Stimulated activated naive CD4-positive, alpha-beta T cell treated with Interleukin-2 at 50 U/mL for 16 hours (primary cell): ENCODE measurements around the gene LY6G6F.

Source experiments
- DNase-seq: peaks from one replicate; lab custom pipeline; 2025; lab: John Stamatoyannopoulos, UW

LY6G6F gene

DNA sequence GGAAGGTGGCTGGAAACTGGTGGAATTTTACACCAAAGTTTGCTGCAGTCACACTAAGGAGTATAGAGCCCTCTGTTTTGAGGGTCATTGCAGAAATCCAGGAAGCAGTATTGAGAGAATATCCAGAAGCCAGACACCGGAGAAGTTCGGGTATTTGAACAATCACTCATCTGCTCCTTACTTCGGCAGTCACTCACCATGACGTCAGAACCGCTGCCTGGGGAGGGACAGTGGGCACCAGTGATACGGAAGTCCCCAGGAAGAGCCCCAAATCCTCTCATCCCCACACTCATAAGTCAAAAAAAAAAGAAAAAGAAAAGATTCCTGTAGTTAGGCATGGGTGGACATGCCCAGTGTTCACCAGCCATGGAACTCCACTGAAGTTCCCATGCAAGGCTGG, 29.8 kb upstream of the LY6G6F start:
- DNase-seq: no peak

DNA sequence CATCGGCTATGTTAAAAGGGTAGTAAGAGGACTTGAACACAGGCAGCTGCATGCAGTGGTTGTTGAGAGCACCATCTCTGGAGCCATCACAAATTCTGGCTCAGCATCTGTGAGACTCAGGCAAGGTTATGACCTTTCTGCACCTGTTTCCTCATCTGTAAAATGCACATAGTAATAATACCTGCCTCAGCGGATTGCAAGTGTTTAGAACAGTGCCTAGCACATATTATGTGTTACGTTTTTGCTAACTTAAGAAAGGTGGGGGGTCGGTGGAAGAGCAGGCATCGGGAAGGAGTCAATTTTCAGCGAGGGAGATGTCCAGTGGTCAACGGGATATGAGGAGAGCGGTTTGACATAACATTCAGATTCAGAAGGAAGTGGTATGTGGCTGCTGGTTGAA, 28.7 kb upstream of the LY6G6F start:
- DNase-seq: no peak

DNA sequence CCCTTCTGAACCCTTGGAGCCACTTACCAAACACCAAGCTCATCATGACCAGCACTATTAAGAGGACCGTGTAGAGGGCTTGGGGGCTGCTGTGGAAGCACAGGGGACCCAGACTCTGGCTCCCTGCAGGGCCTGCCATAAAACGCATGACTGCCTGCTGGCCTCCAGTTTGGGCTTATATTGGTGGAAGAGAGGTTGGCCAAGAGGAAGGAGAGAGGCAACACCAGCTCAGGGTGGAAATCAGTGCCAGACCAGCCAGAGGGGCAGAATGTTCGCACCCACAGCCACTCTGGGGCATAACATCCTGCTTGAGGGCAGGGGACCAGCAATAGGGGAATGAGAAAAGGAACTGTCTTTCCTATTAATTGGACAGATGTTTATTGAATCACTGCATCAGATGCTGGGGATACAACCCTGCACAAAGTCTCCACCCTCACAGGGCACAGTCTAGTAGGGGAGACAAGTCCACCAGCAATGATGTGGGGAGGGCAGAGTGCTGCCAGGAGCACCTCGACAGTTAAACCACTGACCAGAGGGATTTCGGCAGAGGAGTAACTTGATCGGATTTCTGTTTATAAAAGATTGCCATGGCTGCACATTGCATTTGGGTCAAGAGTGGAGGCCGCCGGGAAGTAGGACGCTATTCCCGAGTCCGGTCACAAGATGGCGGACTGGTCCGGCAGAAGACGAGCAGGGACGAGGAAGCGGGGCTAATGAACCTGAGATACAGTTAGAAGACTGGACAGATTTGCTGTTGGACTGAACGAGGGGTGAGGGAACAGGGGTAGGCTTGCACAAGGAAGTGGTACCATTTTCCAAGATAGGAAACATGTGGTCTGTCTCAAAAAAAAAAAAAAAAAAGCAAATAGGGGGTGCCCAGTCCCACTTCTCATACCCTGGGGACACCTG, 26.2 kb upstream of the LY6G6F start, which contains the start of gene LY6G5C:
Gene LY6G5C, minus strand, starts transcription at position 842 of the 909 bp plus-strand sequence. Its CDS starts 694 bp downstream, at position 148.
- DNase-seq: peak; percentile 64

DNA sequence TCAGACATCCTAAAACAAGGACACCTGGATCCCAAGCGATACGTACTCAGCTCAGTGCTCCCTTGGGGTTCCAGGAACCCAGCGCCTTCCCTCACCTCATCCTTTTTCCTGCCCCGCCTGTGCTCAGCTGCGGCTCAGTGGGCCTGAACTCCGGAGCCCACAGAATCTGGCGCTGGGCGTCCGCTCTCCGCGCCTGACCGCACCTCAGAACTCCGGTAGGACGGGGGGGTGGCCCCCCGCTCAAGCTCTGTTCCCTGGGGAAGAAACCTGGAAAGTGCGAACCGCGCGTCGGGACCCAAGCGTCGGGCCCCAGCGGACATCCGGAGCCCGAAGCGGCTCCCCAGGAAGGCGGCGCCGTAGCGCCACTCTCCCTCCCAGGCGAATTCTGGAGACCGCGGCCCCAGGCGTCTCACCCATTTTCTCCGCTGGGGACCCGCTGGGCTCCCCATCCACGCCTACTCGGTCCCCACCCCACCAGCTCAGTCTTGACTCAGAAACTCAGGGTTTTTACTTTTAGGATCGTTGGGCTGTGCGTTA, 25.5 kb upstream of the LY6G6F start:
- peak; percentile 30 for DNase-seq

DNA sequence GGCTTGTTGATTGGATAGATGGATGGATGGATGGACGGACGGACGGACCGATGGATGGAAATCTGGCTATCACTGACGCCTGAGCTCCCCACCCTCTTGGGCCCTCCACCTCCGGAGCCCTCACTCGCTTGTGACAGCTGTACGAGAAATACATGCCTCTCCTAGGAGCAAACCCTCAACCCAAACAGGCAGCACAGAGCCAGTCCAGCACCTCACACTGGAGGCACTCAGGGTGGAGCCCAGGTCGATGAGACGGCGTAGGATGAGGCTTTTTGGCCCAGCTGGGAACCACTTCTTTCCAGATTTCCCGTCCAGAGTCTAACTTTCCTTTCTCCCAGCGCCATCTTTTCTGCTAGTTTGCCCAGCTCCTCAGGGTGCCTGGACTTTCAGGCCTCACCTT, 23.1 kb upstream of the LY6G6F start:
- no peak for DNase-seq

DNA sequence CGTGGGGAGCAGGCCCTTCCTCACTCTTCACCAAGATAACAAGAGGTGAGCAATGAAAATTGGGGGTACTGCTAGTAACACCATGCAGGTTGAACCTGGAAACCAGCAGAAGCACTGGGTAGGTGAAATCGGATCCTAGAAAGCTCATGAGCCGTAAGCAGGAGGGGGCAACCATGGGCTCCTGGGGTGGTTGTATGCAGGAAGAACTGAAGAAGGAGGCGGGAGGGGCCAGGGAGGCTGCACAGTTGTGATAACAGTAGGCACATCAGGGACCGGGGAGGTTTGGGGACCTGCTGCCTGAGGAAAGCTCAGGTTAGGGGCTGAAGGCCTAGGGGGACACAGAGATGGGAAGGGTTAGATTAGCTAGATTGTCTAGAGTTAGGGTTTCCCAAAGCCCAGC, 20.2 kb upstream of the LY6G6F start:
- no peak for DNase-seq

DNA sequence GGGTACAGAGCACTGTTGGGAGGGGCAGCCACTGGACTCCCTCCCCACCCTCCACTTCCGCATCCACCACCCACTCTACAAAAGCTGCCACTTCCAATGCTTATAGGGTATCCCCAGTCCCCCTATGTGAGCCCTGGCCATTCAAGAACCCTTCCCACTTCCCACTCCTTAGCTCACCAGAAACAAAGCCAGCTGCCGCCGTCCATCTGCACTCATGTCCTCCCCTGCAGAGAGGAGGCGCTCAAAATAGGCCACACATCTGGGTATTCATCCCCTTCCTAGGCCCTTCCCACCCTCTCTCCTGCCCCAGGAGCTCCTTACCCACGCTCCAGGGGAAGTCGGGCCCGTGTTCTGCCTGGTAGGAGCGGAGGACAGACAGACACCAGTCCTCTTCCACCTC, 19.3 kb upstream of the LY6G6F start:
- no peak for DNase-seq

DNA sequence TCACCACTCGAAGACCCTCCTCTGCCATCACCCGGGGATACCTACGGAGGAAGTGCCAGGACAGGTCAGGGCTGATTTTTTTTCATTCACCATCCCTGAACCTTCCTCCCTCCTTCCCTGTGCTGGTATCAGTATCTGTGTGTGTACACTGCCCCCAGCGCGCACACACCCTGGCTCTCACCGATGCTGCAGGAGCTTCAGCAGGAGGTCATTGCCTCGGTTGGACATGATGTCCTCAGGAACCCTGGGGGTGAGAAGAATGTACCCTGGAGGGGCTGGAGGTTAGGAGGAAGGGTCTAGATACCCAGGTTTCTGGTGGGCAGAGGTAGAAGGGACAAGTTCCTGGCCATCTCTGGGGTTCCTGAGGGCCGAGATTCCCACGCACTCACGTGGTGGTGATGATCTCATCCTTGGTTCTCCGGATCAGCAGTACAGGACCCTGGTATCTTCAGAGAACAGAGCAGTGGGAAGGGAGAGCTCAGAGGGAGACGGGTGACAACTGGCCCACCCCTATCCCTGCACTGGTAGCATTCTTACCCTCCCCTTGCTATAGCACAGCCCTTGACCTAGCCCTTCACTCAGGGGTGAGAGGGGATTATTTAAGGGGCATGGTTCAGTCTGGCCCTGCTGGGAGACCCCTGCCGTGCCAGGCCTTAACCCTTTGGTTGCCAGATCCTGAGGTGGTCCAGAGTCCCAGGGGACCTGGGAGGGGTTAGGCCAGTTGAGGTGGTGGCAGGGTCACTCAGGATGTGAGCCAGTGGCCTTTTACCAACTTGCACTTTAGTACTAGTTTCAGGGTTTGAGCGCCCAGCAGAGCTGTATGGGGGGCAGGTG, 18.6 kb upstream of the LY6G6F start:
- DNase-seq: no peak

DNA sequence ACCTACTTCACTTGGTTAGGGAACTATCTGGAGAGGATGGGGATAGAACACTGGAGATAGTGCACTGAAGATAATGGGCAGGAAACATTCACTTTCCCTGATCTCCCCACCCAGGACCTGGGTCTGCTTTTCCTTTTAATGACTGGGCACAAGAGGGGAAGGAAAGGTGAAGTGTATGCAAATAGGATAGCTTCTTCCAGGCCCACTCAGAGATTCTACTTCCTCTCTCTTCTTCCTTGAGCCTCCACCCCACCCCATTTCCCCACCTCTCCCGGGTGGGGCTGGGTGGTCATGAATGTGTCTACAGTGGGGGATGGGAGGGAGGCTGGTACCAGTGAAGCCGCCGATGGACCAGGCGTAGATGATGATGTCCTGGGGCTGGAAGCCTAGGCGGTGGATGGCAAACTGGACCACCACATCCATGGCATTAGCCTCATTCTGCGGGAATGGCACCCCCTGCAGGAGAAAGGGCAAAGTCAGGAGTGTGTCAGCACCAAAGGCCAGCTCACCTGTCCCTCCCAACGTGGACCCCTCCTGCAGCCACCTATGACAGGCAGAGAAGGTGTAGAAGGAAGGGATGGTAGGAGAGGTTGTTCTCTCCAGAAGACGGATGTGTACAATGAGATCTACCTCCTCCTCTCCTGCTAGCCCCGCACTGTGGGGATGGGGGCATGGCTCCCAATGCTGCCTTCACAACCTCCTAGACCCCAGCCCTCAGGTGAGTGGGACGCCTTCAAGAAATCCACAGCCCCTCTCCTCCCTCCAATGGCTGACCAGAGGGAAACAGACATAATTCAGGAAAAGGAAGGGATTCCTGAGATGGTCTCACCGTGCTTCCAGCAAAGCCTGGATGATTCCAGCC, 17.2 kb upstream of the LY6G6F start:
- no peak for DNase-seq

DNA sequence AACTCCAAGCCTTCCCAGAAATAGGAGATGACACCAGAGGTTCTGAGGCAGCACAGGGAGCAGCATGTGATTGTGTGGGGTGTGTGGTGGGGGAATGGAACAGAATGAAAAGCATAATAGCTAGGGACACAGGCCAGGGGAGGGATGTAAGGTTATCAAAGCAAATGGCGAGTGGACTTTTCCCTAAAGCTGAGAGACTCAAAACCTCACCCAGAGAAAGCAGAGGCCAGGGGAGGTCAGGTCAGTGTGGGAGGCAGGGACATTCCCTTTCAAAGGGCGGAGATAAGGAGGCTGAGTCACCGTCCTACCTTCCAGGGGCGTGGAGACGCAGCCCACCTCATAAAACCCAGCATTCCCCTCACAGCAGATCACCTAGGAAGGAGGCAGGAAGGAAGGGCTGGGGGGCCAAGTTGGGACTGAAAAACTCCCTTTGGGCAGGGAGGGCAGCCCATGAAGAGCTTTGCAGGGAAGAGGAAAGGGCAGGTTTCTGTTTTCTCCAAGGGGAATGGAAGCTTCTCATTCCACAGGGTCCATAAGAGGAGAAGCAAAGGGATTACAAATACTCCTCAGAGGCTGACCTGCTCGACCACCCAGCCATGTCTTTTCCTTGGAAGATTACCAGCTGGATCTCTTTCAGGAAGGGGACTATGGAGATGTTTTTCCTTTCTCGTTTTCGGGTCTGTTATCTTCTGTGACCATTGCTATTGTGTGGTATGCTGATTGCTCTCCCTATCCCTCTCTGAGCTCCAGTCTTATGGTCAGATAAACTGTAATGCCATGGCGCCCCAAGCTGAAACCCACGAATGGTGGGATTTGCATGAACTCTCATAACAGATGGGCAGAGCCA, 16.2 kb upstream of the LY6G6F start:
- DNase-seq: no peak

DNA sequence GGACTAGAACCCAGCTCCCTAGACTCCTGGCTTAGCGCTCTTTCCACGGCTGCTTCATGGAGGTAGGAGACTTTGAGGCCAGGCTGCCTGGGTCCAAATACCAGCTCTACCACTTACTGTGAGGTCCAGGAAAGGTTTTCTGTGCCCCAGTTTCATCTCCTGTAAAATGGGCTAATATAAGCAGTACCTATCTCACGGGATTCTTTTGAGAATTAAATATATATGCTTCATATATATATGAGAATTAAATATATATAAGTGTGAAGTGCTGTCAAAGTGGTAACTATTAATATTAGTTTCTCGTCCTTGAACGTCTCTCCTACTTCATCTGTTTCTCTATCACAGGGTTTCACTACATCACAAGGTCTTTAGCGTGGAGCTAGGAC, 15.6 kb upstream of the LY6G6F start:
- no peak for DNase-seq

DNA sequence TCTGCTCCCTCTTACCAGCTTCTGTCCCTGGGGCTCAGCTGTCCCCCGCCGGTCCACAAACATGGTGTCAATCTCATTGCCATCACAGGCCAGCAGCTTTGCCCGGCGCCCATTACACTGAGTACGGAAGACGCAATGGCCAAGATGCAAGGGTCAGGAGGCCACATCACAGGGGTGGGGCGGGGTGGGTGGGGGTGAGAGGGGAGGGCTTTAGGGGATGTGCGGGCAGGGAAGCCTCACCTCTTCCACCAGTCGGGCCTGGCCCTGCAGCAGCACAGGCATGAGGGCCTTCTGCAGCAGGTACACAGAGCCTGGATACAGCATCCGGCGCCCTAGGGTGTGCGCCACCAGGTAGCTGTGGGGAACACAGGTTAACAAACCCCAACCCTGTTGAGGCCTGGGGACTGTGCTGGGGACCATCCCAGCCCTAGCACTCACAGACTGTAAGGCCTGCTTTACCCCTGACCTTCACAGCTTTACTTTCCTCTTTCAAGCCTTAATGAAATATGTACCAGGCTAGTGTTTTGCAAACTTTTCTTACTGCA, 15.0 kb upstream of the LY6G6F start:
- no peak for DNase-seq

DNA sequence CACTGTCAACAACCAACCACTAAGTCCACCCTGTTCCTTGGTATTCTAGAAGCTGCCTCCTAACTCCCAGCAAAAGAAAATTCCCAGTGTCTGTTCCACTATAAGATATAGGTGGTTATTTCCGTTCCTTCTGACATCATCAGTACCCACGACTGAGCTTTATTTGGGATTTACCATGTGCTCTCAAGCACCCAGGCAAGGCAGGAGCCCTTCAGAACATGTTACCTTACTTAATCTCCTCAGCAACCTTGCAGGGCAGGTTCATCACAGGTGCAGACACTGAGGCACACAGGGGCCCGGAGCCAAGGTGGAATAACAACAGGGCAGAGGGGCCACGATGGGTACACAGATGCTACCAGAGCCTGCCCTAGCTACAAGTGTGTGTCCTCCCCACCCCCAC, 14.3 kb upstream of the LY6G6F start:
- no peak for DNase-seq

DNA sequence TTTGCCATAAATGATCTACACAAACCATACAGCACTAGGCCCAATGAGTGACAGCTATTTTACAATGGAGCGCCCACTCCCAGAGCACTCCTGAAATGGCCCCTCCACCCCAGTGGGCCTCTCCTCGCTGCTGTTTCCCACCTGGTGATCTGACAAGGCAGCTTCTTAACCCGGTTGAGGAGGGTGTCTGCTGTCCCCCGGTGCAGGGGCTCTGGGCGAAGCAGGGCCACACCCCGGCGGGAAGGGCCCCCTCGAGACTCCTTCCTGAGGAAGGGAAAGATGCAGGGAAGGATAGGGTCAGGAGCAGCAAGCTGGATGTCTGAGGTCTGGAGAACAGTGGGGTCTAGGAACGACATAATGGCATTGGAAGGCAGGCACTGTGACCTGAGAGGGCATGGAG, 13.8 kb upstream of the LY6G6F start:
- no peak for DNase-seq

DNA sequence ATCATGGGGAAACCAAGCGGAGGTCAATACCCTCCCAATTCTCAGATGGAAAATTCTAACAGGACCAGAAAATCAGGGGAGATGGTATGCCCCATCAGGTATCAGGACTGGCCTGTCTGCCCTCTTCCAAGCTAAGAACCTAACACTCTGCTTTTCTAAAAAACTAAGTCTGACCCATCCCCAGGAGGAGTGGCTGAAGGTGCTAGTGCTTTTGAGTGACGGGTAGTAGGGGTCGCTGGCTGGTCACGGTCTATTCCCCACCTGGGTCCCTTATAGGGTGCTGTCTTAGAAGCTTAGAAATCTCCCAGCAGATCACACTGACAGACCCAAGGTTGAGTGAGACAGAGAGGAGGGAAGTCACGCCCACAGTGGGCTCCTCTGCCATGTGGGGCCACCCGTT, 13.1 kb upstream of the LY6G6F start:
- DNase-seq: no peak

DNA sequence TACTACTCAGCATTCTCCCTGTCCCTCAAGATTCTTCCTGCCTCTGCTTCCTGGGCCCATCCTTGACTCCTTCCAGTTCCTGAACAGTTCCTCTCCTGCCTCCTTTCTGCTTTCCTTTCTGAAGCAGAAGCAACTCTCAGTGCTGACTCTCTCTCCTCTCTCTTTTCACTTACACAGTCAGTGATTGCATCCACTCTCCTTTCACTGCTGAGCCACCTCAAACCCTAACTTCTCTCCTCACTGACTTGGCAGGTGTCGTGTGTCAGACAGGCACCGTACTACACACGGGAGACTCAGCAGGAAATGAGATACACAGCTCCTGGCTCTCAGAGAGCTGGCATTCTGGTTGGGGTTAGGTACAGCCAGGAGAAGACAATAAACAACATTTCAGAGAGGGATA, 9.1 kb upstream of the LY6G6F start:
- no peak for DNase-seq

DNA sequence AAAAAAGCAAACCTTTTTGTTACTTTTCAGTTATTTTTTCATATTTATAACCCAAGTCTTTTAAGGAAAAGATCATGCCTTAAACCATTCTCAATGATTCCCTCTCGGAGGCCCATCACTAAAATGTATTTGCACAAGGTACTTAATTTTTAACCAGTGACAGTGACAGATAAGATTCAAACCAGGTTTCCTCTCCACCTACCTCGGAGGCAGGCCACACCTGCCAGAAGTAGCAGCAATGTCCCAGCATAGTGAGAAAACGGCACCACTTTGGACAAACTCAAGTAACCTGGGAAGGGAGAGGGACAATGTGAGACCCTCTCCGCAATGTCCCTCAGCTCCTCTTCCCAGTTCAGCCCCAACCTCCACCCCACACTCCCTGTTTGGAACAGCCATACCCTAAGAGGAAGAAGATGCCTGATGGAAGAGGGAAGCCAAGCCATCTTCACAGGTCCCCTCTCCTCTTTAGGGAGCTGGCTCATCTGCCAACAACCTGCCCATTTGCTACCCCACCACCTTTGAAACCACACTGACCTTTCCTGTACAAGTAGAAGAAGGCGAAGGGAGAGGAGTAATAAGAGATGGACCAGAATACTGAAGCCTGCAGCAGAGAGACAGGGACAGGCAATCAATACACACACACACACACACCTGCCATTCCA, 5.8 kb upstream of the LY6G6F start:
- no peak for DNase-seq

DNA sequence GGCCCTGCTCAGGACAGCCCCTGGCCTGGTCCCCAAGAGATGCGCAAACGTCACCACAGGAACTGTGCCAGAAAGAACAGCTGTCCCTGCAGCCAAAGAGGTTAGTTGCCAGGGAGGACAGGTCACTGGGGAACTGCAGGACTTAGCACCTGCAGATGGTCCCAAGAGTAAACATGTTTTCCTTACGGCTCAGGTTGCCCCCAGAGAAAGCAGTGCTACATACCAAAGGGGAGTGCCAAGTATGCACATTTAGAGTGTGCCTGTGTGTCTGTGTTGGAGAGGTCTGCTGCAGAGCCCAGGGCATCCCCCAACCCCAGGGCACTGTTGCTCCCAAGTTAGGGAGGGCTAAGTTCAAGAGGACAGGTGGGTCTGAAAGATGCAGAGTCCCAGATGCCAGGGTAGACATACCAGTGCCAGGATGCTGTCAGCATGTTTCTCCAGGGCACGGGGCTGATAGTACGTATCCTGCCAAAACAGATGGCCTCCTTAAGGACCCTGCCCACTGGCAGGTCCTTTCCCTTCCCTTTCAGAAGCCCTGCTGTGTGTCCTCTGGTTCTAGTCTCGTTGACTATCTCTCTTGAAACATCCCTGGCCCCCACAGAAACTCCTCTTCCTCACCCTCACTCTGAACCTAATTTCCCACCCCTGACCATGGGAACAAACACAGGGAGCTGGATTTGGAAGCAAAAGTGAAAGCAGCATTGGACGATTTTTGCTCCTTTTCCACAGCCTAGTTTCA, 4.8 kb upstream of the LY6G6F start:
- no peak for DNase-seq

DNA sequence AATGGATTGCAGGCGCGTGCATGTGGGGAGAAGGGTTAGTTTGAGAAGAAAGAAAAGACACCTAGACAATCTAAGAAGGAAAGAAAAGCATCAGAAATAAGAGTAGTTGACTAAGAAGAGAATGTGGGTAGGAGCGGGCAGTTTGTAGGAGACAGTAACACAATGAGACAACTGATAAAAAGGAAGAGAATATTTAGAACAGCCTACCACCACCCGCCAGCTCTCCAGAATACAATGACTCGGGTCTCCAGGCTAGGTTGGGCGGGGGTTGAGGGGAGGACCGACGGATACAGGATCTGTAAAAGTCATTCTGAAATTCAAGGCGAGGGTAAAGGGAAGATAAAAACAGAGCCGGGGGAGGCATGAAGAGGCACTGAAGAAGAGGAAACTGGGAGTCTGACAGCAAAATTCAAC, 4.3 kb upstream of the LY6G6F start:
- DNase-seq: peak; percentile 35
